Spinal cord (tissue), 10 donors: ENCODE data around the gene RPL11. TPM values are rescaled to one million over a fixed set of nuclear protein-coding genes. Genes with fewer than 3 reads are reported as not detected.
"Not testable (repeated sequence)": the region's sequence is repeated elsewhere in the genome, so short reads cannot be mapped to it uniquely, and the experiment has no call there.

Experiments used
- DNase-seq, 6 donors: peaks; one replicate each; pipeline versions ENCODE4 v3.0.0 to v3.0.0-alpha.2; 2013 to 2015; ENCODE audit warnings: low spot score in 6 of 6, low read depth in 4 of 6
- H3K27ac ChIP-seq: one replicate; pipeline ENCODE4 v1.5.1; 2013; ENCODE audit warnings: low read depth, low read length, control low read depth
- H3K27me3 ChIP-seq: one replicate; pipeline ENCODE4 v1.6.1; 2013; ENCODE audit warnings: low read length; ENCODE audit not compliant: control insufficient read depth, insufficient read depth
- H3K36me3 ChIP-seq: one replicate; pipeline ENCODE4 v1.6.1; 2013; ENCODE audit warnings: low read length; ENCODE audit not compliant: control insufficient read depth, insufficient read depth
- H3K4me1 ChIP-seq: one replicate; pipeline ENCODE4 v1.6.1; 2013; ENCODE audit warnings: low read length; ENCODE audit not compliant: control insufficient read depth, insufficient read depth
- H3K4me3 ChIP-seq: one replicate; pipeline ENCODE4 v1.5.1; 2013; ENCODE audit warnings: low read depth, low read length, control low read depth
- H3K9me3 ChIP-seq: one replicate; pipeline ENCODE4 v1.6.1; 2013; ENCODE audit warnings: low read length; ENCODE audit not compliant: control insufficient read depth, insufficient read depth
- WGBS: methylation state at CpG from one replicate; pipeline ENCODE4 v1.1.5; 2013; ENCODE audit warnings: missing lambda C conversion rate; ENCODE audit not compliant: insufficient coverage; 5-methylcytosine and 5-hydroxymethylcytosine counted together
- polyA plus RNA-seq, 2 donors: library from polyadenylated mRNA; unstranded; fragments of 120-200 nt; gene quantifications; one replicate each; pipeline ENCODE4 v1.2.1, GENCODE V29; 2013; ENCODE audit not compliant: insufficient read length in 2 of 2
- total RNA-seq, 2 donors: library from RNA; depleted of rRNA in 1 of 2; stranded (reverse); fragments of 120-200 nt in 1 of 2; fragments of >200 nt in 1 of 2; gene quantifications; one replicate each; pipeline versions ENCODE4 v1.2.3 to v1.2.4, GENCODE V29; 2013 to 2014
- donor health status: healthy.

The RPL11 gene
- total and polyA plus RNA-seq, 4 donors = 655 to 1,704 (median 1,285) TPM

DNA sequence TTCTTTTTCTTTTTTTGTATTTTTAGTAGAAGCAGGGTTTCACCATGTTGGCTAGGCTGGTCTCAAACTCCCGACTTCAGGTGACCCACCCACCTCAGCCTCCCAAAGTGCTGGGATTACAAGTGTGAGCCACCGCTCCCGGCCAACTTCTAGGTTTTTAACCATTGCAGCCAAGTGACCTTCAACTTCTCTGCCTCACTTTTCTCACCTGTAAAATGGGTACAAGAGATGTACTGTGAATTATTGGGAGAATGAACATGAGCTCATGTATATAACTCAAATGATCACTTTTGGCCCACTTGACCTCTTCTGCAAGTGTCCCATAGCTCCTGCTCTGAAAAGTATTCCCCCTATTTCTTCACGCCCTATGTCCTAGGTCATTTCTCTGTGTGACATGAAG, 11.8 kb upstream of the RPL11 start:
- Histone ChIP-seq H3K4me3 (no peak overlapping the region), H3K4me1 (no peaks in the 10 kb centered on the region), H3K27ac (no peak overlapping the region), H3K27me3 (no peaks in the 10 kb centered on the region), H3K36me3 (no peaks in the 10 kb centered on the region), H3K9me3 (no peaks in the 10 kb centered on the region)
- WGBS = no CpG with 5 or more reads among the region's 4 CpGs
- no peak for DNase-seq

DNA sequence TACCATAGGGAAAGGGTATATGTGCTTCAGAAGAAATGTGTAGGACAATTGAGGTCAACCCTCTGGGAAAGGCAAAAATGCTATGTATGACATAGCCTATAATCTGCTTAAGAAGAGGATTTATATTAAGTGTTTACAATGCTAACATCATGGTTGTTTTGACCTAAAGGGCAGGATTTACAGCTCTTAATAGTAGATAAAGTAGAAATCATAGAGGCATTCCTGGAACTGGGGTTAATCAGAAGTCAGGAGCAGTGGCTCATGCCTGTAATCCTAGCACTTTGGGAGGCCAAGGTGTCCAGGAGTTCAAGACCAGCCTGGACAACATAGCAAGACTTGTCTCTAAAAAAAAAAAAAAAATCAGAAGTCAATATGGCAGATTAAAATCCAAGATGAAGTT, 8.7 kb upstream of the RPL11 start:
- Histone ChIP-seq H3K4me1 (no peaks in the 10 kb centered on the region), H3K27me3 (no peaks in the 10 kb centered on the region), H3K9me3 (no peaks in the 10 kb centered on the region), H3K36me3 (no peaks in the 10 kb centered on the region), H3K27ac (no peak overlapping the region), H3K4me3 (no peak overlapping the region)
- no peak for DNase-seq

DNA sequence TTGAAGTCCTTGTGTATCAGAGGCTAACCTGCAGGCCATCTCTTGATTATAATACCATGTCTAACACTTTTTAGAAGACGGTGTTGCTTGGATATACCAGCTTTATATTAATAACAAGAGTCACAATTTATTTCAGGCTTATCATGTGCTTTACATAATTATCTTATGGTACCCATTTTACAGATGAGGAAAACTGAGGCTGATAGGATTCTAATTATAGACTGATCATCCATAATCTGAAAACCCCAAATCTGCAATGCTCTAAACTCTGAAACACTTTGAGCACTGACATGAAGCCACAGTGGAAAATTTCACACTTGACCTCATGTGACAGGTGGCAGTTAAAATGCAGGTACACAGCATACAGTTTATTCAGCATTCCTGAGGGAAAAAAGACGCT, 7.2 kb upstream of the RPL11 start:
- Histone ChIP-seq H3K4me3 (no peak overlapping the region), H3K9me3 (no peaks in the 10 kb centered on the region), H3K36me3 (no peaks in the 10 kb centered on the region), H3K27me3 (no peaks in the 10 kb centered on the region), H3K4me1 (no peaks in the 10 kb centered on the region), H3K27ac (no peak overlapping the region)
- no peak for DNase-seq
- no CpG with 5 or more reads among the region's 2 CpGs for WGBS

DNA sequence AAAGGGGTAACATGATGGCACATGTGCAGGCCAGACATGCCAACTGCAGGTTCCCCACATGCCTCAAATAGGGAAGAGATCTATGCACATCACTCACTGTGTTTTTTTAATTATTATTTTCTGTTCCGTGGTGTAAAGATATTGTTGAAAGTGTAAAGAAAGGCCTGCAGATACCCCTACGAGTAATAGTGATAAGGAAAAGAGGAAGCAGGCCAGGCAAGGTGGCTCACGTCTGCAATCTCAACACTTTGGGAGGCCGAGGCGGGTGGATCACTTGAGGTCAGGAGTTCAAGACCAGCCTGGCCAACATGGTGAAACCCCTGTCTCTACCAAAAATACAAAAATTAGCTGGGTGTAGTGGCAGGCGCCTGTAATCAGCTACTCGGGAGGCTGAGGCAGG, 6.4 kb upstream of the RPL11 start:
- H3K9me3 ChIP-seq, H3K36me3 ChIP-seq, H3K4me3 ChIP-seq, DNase-seq, H3K4me1 ChIP-seq, H3K27me3 ChIP-seq, H3K27ac ChIP-seq: not testable (repeated sequence)
- WGBS = no CpG with 5 or more reads among the region's 7 CpGs

DNA sequence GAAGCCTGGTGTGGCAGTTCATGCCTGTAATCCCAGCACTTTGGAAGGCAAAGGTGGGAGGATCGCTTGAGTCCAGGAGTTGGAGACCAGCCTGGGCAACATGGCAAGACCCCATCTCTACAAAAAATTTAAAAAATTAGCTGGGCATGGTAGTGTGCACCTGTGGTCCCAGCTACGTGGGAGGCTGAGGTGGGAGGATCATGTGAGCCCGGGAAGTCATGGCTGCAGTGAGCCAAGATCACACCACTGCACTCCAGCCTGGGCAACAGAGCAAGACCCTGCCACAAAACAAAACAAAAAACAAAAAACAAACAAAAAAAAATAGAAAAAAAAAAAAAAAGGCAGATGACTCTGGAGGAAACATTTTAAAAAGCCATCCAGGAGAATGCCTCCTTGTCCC, 3.9 kb upstream of the RPL11 start:
- not testable (repeated sequence) for H3K36me3 ChIP-seq, DNase-seq, H3K4me1 ChIP-seq, H3K4me3 ChIP-seq, H3K9me3 ChIP-seq, H3K27me3 ChIP-seq, H3K27ac ChIP-seq
- WGBS = 100% methylated on average over 1 of the region's 3 CpGs

DNA sequence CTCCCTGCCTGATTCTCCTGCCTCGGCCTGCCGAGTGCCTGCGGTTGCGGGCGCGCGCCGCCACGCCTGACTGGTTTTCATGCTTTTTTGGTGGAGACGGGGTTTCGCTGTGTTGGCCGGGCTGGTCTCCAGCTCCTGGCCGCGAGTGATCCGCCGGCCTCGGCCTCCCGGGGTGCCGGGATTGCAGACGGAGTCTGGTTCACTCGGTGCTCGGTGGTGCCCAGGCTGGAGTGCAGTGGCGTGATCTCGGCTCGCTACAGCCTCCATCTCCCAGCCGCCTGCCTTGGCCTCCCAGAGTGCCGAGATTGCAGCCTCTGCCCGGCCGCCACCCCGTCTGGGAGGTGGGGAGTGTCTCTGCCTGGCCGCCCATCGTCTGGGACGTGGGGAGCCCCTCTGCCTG, 3.3 kb upstream of the RPL11 start:
- DNase-seq, H3K36me3 ChIP-seq, H3K4me1 ChIP-seq, H3K4me3 ChIP-seq, H3K9me3 ChIP-seq, H3K27ac ChIP-seq, H3K27me3 ChIP-seq: not testable (repeated sequence)
- WGBS = over 99% methylated on average over 12 of the region's 33 CpGs

DNA sequence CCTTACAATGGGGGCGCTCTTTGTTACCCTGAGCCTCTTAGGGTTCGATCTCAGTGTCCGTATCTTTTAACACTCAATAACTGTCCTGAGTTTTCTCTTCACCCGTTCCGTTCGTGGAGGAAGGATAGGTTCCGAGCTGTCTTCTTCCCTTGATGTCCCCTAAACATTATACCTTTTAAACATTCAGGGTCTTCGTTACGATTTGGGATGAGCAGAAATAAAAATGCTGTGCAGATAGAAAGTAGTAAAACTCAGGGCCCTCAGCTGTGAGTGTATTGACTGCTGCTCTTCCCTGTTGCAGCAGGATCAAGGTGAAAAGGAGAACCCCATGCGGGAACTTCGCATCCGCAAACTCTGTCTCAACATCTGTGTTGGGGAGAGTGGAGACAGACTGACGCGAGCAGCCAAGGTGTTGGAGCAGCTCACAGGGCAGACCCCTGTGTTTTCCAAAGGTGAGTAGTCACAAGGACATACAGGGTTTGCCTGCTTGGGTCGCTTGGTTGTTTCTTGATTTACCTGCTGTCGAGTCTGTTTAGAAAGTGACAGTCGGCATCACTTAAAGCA, 784 bp downstream of the RPL11 start:
- no peaks in the 10 kb centered on the region for H3K27me3 ChIP-seq
- peaks cover 9% of the 10 kb centered on the region for H3K4me1 ChIP-seq
- peaks cover 23% of the 10 kb centered on the region for H3K36me3 ChIP-seq
- peak overlapping the region; percentile 91 for H3K4me3 ChIP-seq
- WGBS = 18% methylated on average over 12 of the region's 17 CpGs
- H3K9me3 ChIP-seq = no peaks in the 10 kb centered on the region
- no peak overlapping the region for H3K27ac ChIP-seq
- peak in 1 of 6 donors; percentile 4 for DNase-seq

DNA sequence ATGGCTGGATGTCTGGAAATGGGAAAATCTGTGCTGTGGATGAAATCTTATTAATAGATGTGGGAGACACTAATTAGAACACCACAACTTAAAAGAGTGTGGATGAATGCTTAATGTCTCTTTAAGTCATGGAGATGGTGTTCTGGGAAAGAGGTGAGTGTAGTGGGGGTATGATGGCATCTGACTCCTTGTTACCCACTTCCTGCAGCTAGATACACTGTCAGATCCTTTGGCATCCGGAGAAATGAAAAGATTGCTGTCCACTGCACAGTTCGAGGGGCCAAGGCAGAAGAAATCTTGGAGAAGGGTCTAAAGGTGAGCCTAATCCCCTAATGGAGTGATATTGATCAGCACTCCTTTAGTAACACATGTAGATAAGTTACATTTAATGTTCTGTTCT, 2.0 kb downstream of the RPL11 start:
- Histone ChIP-seq H3K4me3 (no peak overlapping the region), H3K9me3 (no peaks in the 10 kb centered on the region), H3K4me1 (peaks cover 9% of the 10 kb centered on the region), H3K27ac (no peak overlapping the region), H3K36me3 (peaks cover 26% of the 10 kb centered on the region), H3K27me3 (no peaks in the 10 kb centered on the region)
- DNase-seq = no peak
- no CpG with 5 or more reads among the region's 2 CpGs for WGBS

DNA sequence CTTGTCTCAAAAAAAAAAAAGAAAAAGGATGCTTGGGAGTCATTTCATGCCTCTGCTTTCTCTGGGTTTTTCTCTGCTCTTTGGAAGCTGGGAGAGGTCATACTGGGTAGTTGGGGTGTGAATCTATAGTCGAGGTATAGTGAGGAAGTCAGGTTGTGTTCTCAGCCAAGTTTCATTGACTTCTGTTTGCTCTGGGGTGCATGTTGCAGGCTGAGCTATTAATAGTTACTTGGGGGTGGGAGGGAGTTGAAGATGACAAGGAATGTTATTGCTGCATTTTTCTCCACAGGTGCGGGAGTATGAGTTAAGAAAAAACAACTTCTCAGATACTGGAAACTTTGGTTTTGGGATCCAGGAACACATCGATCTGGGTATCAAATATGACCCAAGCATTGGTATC, 2.8 kb downstream of the RPL11 start:
- H3K9me3 ChIP-seq = no peaks in the 10 kb centered on the region
- H3K4me1 ChIP-seq = peaks cover 9% of the 10 kb centered on the region
- H3K36me3 ChIP-seq = peaks cover 26% of the 10 kb centered on the region
- DNase-seq = no peak
- no peak overlapping the region for H3K4me3 ChIP-seq
- WGBS = 89% methylated on average over 3 of the region's 3 CpGs
- no peaks in the 10 kb centered on the region for H3K27me3 ChIP-seq
- no peak overlapping the region for H3K27ac ChIP-seq

DNA sequence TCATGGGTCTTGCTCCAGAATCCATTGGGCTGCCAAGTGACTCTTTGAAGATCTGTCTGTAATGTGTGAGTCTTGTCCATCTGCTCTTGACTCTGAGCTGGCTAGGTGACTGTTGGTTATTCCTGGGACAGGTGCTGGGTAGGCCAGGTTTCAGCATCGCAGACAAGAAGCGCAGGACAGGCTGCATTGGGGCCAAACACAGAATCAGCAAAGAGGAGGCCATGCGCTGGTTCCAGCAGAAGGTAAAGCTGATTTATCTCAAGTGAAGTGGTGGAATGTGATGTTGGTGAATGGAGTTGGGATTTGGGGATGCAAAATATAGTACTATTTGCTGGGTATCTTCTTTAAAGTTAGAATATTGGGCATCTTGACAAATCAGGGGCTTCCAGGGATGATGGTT, 4.1 kb downstream of the RPL11 start:
- Histone ChIP-seq H3K4me1 (peaks cover 9% of the 10 kb centered on the region), H3K4me3 (no peak overlapping the region), H3K9me3 (no peaks in the 10 kb centered on the region), H3K27me3 (no peaks in the 10 kb centered on the region), H3K36me3 (peaks cover 39% of the 10 kb centered on the region), H3K27ac (no peak overlapping the region)
- DNase-seq = no peak
- 100% methylated on average over 3 of the region's 3 CpGs for WGBS
